Measurements from ENCODE around the gene TOM1L1.

DNA sequence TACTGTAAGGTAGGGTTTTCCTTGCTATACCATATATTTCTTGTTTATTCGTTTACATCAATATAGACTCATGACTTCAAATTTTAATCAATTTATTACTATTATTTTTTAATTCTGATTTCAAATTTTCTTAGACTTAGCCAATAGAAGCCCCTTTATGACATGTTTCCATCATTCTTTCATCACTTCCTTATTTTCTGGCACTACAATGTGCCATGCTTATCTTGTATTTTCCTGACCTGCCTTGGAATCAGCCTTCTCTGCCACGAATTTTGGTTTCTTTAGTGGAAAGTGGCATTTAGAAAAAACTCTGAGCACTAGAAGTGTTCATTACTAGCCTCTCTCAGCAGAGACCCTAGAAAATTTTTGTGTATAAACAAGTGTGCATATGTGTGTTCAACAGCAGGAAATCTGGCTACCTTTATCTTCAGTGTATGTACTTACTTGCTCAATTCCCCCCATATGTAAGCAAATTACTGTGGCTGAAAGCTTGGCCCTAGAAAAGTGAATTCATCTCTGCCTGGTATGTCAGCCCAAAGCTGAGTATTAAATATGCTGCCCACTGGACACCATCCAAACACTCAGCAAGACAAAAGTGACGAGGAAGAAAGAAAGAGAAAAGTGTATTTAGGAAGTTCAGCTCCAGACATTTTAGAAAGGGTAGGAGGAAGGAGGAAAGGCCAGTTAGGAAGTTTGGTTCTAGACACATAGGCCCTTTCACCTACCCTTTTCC is 71.9 kb downstream of the TOM1L1 start:
- TF ChIP-seq EP300 (IDR thresholded peaks at IDR 0.05) (no peak), POLR2A (IDR thresholded peaks at IDR 0.05) (no peak)
- TF ChIP-seq, protein P1, sequence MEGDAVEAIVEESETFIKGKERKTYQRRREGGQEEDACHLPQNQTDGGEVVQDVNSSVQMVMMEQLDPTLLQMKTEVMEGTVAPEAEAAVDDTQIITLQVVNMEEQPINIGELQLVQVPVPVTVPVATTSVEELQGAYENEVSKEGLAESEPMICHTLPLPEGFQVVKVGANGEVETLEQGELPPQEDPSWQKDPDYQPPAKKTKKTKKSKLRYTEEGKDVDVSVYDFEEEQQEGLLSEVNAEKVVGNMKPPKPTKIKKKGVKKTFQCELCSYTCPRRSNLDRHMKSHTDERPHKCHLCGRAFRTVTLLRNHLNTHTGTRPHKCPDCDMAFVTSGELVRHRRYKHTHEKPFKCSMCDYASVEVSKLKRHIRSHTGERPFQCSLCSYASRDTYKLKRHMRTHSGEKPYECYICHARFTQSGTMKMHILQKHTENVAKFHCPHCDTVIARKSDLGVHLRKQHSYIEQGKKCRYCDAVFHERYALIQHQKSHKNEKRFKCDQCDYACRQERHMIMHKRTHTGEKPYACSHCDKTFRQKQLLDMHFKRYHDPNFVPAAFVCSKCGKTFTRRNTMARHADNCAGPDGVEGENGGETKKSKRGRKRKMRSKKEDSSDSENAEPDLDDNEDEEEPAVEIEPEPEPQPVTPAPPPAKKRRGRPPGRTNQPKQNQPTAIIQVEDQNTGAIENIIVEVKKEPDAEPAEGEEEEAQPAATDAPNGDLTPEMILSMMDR (IDR thresholded peaks at IDR 0.05): no peak

All from gastroesophageal sphincter (tissue), 3 donors.